K562 treated with DMSO at 1 percent for 4 hours (cell line): ENCODE measurements around the gene IFITM2. TPM values are rescaled to one million over a fixed set of nuclear protein-coding genes. Genes with fewer than 3 reads are reported as not detected.

Source experiments
- total RNA-seq: library from RNA; unstranded; fragments of 300-600 nt; gene quantifications from 2 replicates; pipeline ENCODE4 v1.2.3, GENCODE V29; 2022; ENCODE audit not compliant: insufficient read depth

Gene IFITM2
- 549 and 600 TPM in 2 replicates for total RNA-seq

GRCh38 chr11:307766-308708 lies at the start of gene IFITM2:
TSS of gene IFITM2 (plus strand) at chr11:307816. CDS start at chr11:308193, 377 bp downstream.

GRCh38 chr11:278001-278951 lies 29.3 kb upstream of the IFITM2 start, which contains the start of gene NLRP6:
TSS of gene NLRP6 (plus strand) at chr11:278407. CDS start at chr11:278570, 163 bp downstream.

GRCh38 chr11:288478-289397 lies 18.9 kb upstream of the IFITM2 start, which contains the start of gene PGGHG:
TSS of gene PGGHG (plus strand) at chr11:289126. CDS start at chr11:289817, 691 bp downstream.

GRCh38 chr11:299081-299891 lies 8.3 kb upstream of the IFITM2 start, which contains the start of gene IFITM5:
TSS of gene IFITM5 (minus strand) at chr11:299526. CDS start at chr11:299490, 36 bp downstream.

GRCh38 chr11:313787-314553 lies 6.4 kb downstream of the IFITM2 start, which contains the start of gene IFITM1:
TSS of gene IFITM1 (plus strand) at chr11:314040. CDS start at chr11:314171, 131 bp downstream.

Other genes with a start within 250 kb of the IFITM2 start
- not detected in 2 replicates for gene SCGB1C1, start 114.7 kb upstream of the IFITM2 start, total RNA-seq
- 36.8 and 39.4 TPM in 2 replicates for gene BET1L, start 100.4 kb upstream of the IFITM2 start, total RNA-seq
- gene RIC8A, start 100.1 kb upstream of the IFITM2 start, total RNA-seq: 78.6 and 93.4 TPM in 2 replicates
- gene SIRT3, start 71.5 kb upstream of the IFITM2 start, total RNA-seq: 20.7 and 22.5 TPM in 2 replicates
- gene PSMD13, start 70.8 kb upstream of the IFITM2 start, total RNA-seq: 164 and 182 TPM in 2 replicates
- 1.8 and 1.9 TPM in 2 replicates for gene NLRP6, start 29.4 kb upstream of the IFITM2 start, total RNA-seq
- 26.9 and 46.3 TPM in 2 replicates for gene PGGHG, start 18.7 kb upstream of the IFITM2 start, total RNA-seq
- gene IFITM5, start 8.3 kb upstream of the IFITM2 start, total RNA-seq: not detected in 2 replicates
- 779 and 784 TPM in 2 replicates for gene IFITM1, start 6.2 kb downstream of the IFITM2 start, total RNA-seq
- 284 and 320 TPM in 2 replicates for gene IFITM3, start 13.0 kb downstream of the IFITM2 start, total RNA-seq
- 16.5 and 25.5 TPM in 2 replicates for gene B4GALNT4, start 61.7 kb downstream of the IFITM2 start, total RNA-seq
- gene PKP3, start 86.4 kb downstream of the IFITM2 start, total RNA-seq: 59.2 and 64.0 TPM in 2 replicates
- gene SIGIRR, start 107.2 kb downstream of the IFITM2 start, total RNA-seq: 136 and 148 TPM in 2 replicates
- gene ANO9, start 134.2 kb downstream of the IFITM2 start, total RNA-seq: 9.7 and 16.7 TPM in 2 replicates
- gene PTDSS2, start 142.5 kb downstream of the IFITM2 start, total RNA-seq: 45.6 and 53.9 TPM in 2 replicates
- 227 and 244 TPM in 2 replicates for gene RNH1, start 199.4 kb downstream of the IFITM2 start, total RNA-seq
- gene HRAS, start 227.8 kb downstream of the IFITM2 start, total RNA-seq: 34.8 and 44.7 TPM in 2 replicates
- 2.4 and 3.2 TPM in 2 replicates for gene LRRC56, start 229.7 kb downstream of the IFITM2 start, total RNA-seq